ENCODE results near the gene GNG7. TPM values are rescaled to one million over a fixed set of nuclear protein-coding genes. Genes with fewer than 3 reads are reported as not detected.
A peak's percentile ranks its signal among the peaks of the same experiment; 100 is the strongest.

The GNG7 gene
- total and polyA plus RNA-seq, 8 donors = 4.0 to 8.8 (median 6.0) TPM

- H3K4me3 ChIP-seq = no peak overlapping the region
- intact Hi-C loops (cut with DNase I) = no loop called here
- H3K9me3 ChIP-seq = no peaks in the 10 kb centered on the region
- no peak for ATAC-seq
- H3K4me1 ChIP-seq = no peaks in the 10 kb centered on the region
- TF ChIP-seq CTCF (IDR thresholded peaks at IDR 0.05) = no peak
- H3K36me3 ChIP-seq = no peaks in the 10 kb centered on the region
- FAIRE-seq = no peak
- H3K27me3 ChIP-seq = no peaks in the 10 kb centered on the region
- no peak overlapping the region for H3K27ac ChIP-seq
- WGBS, 2 donors = 77% methylated on average over 16 of the region's 16 CpGs
- DNase-seq = no peak
Observed at GRCh38 chr19:2727640-2727944, 25.1 kb upstream of the GNG7 start.

- DNase-seq = peak in 1 of 6 donors; percentile 63
- intact Hi-C loops (cut with DNase I) = no loop called here
- peak in 2 of 4 donors; percentile 3 to 52 for ATAC-seq
- no peak for FAIRE-seq
- no peaks in the 10 kb centered on the region for H3K4me1 ChIP-seq
- WGBS, 2 donors = 30 to 36% methylated on average over 25 to 26 of the region's 26 CpGs
- H3K27ac ChIP-seq = no peak overlapping the region
- no peaks in the 10 kb centered on the region for H3K9me3 ChIP-seq
- H3K4me3 ChIP-seq = no peak overlapping the region
- TF ChIP-seq CTCF (IDR thresholded peaks at IDR 0.05) = no peak
- H3K27me3 ChIP-seq = no peaks in the 10 kb centered on the region
- H3K36me3 ChIP-seq = no peaks in the 10 kb centered on the region
Observed at GRCh38 chr19:2726904-2727639, 24.6 kb upstream of the GNG7 start.

- Histone ChIP-seq H3K27ac (no peak overlapping the region), H3K9me3 (no peaks in the 10 kb centered on the region), H3K36me3 (no peaks in the 10 kb centered on the region), H3K4me3 (no peak overlapping the region), H3K4me1 (no peaks in the 10 kb centered on the region), H3K27me3 (no peaks in the 10 kb centered on the region)
- 42 to 52% methylated on average over 13 to 15 of the region's 15 CpGs for WGBS, 2 donors
- FAIRE-seq = no peak
- ATAC-seq = peak in 3 of 4 donors; percentile 51 to 83 (median 57)
- TF ChIP-seq CTCF (IDR thresholded peaks at IDR 0.05) = no peak
- intact Hi-C loops (cut with DNase I) = no loop called here
- DNase-seq = peak in 5 of 6 donors; percentile 24 to 71 (median 68)
Observed at GRCh38 chr19:2726160-2726855, 23.8 kb upstream of the GNG7 start.

- H3K27me3 ChIP-seq = no peaks in the 10 kb centered on the region
- 63 to 68% methylated on average over 7 of the region's 7 CpGs for whole genome bisulfite sequencing, 2 donors
- H3K36me3 ChIP-seq = no peaks in the 10 kb centered on the region
- intact Hi-C loops (cut with DNase I) = no loop called here
- no peak overlapping the region for H3K4me3 ChIP-seq
- DNase-seq (no peak), ATAC-seq (no peak), FAIRE-seq (no peak)
- H3K9me3 ChIP-seq = no peaks in the 10 kb centered on the region
- TF ChIP-seq CTCF (IDR thresholded peaks at IDR 0.05) = no peak
- no peak overlapping the region for H3K27ac ChIP-seq
- peaks cover 0 to 4% (median 0%) of the 10 kb centered on the region in 3 donors for H3K4me1 ChIP-seq
Observed at GRCh38 chr19:2724148-2724557, 21.7 kb upstream of the GNG7 start.

- H3K4me3 ChIP-seq = no peak overlapping the region
- no peaks in the 10 kb centered on the region for H3K36me3 ChIP-seq
- intact Hi-C loops (cut with DNase I) = no loop called here
- WGBS, 2 donors = 74 to 76% methylated on average over 14 of the region's 14 CpGs
- FAIRE-seq = no peak
- H3K9me3 ChIP-seq = no peaks in the 10 kb centered on the region
- H3K4me1 ChIP-seq = peaks cover 0 to 4% (median 0%) of the 10 kb centered on the region in 3 donors
- TF ChIP-seq CTCF (IDR thresholded peaks at IDR 0.05) = no peak
- no peak for DNase-seq
- H3K27me3 ChIP-seq = no peaks in the 10 kb centered on the region
- ATAC-seq = no peak
- no peak overlapping the region for H3K27ac ChIP-seq
Observed at GRCh38 chr19:2723747-2724146, 21.3 kb upstream of the GNG7 start.

Data from pancreas (tissue), 10 donors.